Measurements from ENCODE around the gene LRIG1.

GRCh38 chr3:66355997-66356396, 144.8 kb downstream of the LRIG1 start:
- no peak for TF ChIP-seq CTCF (IDR thresholded peaks at IDR 0.05; ENCODE audit: low read depth, low read length)
- no peak for TF ChIP-seq EZH2phosphoT487 (IDR thresholded peaks at IDR 0.05; ENCODE audit: low read depth)

Data from OCI-LY3 (cell line).